Measurements from ENCODE around the gene THOC2.
"Not testable (repeated sequence)": the region's sequence is repeated elsewhere in the genome, so short reads cannot be mapped to it uniquely, and the experiment has no call there.

THOC2 gene

GRCh38 chrX:123735137-123735536 is 2.3 kb upstream of the THOC2 start:
- DNase-seq (ENCODE audit: low read depth in 3 of 3) = not testable (repeated sequence)

GRCh38 chrX:123734079-123734478 is 1.2 kb upstream of the THOC2 start:
- DNase-seq (ENCODE audit: low read depth in 3 of 3) = not testable (repeated sequence)

- DNase-seq (ENCODE audit: low read depth in 3 of 3) = no peak
Observed at GRCh38 chrX:123731987-123732669, 724 bp downstream of the THOC2 start.

GRCh38 chrX:123731258-123731986 is 1.4 kb downstream of the THOC2 start:
- DNase-seq (ENCODE audit: low read depth in 3 of 3) = no peak

GRCh38 chrX:123728554-123728953 is 4.3 kb downstream of the THOC2 start:
- DNase-seq (ENCODE audit: low read depth in 3 of 3) = no peak

- no peak for DNase-seq (ENCODE audit: low read depth in 3 of 3)
Observed at GRCh38 chrX:123728016-123728415, 4.8 kb downstream of the THOC2 start.

- DNase-seq (ENCODE audit: low read depth in 3 of 3) = not testable (repeated sequence)
Observed at GRCh38 chrX:123722193-123722592, 10.7 kb downstream of the THOC2 start.

- no peak for DNase-seq (ENCODE audit: low read depth in 3 of 3)
Observed at GRCh38 chrX:123720486-123720885, 12.4 kb downstream of the THOC2 start.

GRCh38 chrX:123713841-123714240 is 19.0 kb downstream of the THOC2 start:
- DNase-seq (ENCODE audit: low read depth in 3 of 3) = no peak

GRCh38 chrX:123713434-123713833 is 19.4 kb downstream of the THOC2 start:
- no peak for DNase-seq (ENCODE audit: low read depth in 3 of 3)

GRCh38 chrX:123711201-123711600 is 21.7 kb downstream of the THOC2 start:
- DNase-seq (ENCODE audit: low read depth in 3 of 3) = not testable (repeated sequence)

GRCh38 chrX:123704781-123705180 is 28.1 kb downstream of the THOC2 start:
- no peak for DNase-seq (ENCODE audit: low read depth in 3 of 3)

GRCh38 chrX:123698979-123699520 is 33.8 kb downstream of the THOC2 start:
- no peak for DNase-seq (ENCODE audit: low read depth in 3 of 3)

GRCh38 chrX:123696334-123696733 is 36.5 kb downstream of the THOC2 start:
- DNase-seq (ENCODE audit: low read depth in 3 of 3) = no peak

GRCh38 chrX:123695242-123695641 is 37.6 kb downstream of the THOC2 start:
- no peak for DNase-seq (ENCODE audit: low read depth in 3 of 3)

GRCh38 chrX:123691776-123692175 is 41.1 kb downstream of the THOC2 start:
- DNase-seq (ENCODE audit: low read depth in 3 of 3) = no peak

- DNase-seq (ENCODE audit: low read depth in 3 of 3) = no peak
Observed at GRCh38 chrX:123688524-123688923, 44.3 kb downstream of the THOC2 start.

- no peak for DNase-seq (ENCODE audit: low read depth in 3 of 3)
Observed at GRCh38 chrX:123685232-123685631, 47.6 kb downstream of the THOC2 start.

GRCh38 chrX:123682186-123682585 is 50.7 kb downstream of the THOC2 start:
- no peak for DNase-seq (ENCODE audit: low read depth in 3 of 3)

- not testable (repeated sequence) for DNase-seq (ENCODE audit: low read depth in 3 of 3)
Observed at GRCh38 chrX:123679733-123680460, 53.0 kb downstream of the THOC2 start.

GRCh38 chrX:123675154-123675553 is 57.7 kb downstream of the THOC2 start:
- DNase-seq (ENCODE audit: low read depth in 3 of 3) = no peak

- no peak for DNase-seq (ENCODE audit: low read depth in 3 of 3)
Observed at GRCh38 chrX:123673813-123674212, 59.0 kb downstream of the THOC2 start.
